Keratinocyte (primary cell): ENCODE measurements around the gene SLC35F2.

Experiments used
- EZH2 ChIP-seq: IDR thresholded peaks from one replicate; pipeline ENCODE4 v1.6.1; 2012; ENCODE audit warnings: inconsistent platforms, mild to moderate bottlenecking, low read length, moderate library complexity
- TF ChIP-seq, protein P1 (sequence below), 3 experiments: IDR thresholded peaks in 1 of 3; conservative IDR thresholded peaks in 1 of 3; optimal IDR thresholded peaks in 1 of 3; 2 replicates in 2 of 3; 3 replicates in 1 of 3; pipeline versions ENCODE3 to v1.5.1; 2011; ENCODE audit warnings: low read length in 3 of 3, mild to moderate bottlenecking in 3 of 3, moderate library complexity in 2 of 3, control low read depth in 1 of 3, inconsistent platforms in 1 of 3; ENCODE audit not compliant: insufficient read depth in 2 of 3; ENCODE audit errors: extremely low read depth in 1 of 3

DNA sequence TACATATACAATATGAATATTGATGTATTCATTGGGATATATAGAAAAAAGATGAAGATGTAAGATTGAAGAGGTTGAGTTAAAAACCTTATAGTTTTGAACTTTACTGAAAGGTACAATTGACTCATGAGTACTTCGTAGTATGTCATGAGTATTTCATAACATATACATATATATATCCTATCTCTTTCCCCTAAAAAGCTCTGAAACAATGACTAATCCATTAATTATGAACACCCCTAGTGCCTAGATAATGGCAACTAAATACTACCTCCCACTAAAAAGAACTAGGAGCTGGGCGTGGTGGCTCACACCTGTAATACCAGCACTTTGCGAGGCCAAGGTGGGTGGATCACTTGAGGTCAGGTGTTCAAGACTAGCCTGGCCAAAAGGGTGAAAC is 31.5 kb downstream of the SLC35F2 start:
- TF ChIP-seq, protein P1, sequence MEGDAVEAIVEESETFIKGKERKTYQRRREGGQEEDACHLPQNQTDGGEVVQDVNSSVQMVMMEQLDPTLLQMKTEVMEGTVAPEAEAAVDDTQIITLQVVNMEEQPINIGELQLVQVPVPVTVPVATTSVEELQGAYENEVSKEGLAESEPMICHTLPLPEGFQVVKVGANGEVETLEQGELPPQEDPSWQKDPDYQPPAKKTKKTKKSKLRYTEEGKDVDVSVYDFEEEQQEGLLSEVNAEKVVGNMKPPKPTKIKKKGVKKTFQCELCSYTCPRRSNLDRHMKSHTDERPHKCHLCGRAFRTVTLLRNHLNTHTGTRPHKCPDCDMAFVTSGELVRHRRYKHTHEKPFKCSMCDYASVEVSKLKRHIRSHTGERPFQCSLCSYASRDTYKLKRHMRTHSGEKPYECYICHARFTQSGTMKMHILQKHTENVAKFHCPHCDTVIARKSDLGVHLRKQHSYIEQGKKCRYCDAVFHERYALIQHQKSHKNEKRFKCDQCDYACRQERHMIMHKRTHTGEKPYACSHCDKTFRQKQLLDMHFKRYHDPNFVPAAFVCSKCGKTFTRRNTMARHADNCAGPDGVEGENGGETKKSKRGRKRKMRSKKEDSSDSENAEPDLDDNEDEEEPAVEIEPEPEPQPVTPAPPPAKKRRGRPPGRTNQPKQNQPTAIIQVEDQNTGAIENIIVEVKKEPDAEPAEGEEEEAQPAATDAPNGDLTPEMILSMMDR (optimal IDR thresholded peaks at IDR 0.05 in 1 of 3, IDR thresholded peaks at IDR 0.05 in 1 of 3, conservative IDR thresholded peaks at IDR 0.05 in 1 of 3; ENCODE audit: extremely low read depth in 1 of 3, insufficient read depth in 2 of 3, low read length in 3 of 3) = no peak
- TF ChIP-seq EZH2 = no peak
